AG08396 (cell line): ENCODE measurements around the gene DPYD.

ENCODE experiments used
- DNase-seq: peaks from one replicate; pipeline ENCODE4 v3.0.0; 2012; ENCODE audit warnings: low spot score, mixed read lengths

DPYD gene

DNA sequence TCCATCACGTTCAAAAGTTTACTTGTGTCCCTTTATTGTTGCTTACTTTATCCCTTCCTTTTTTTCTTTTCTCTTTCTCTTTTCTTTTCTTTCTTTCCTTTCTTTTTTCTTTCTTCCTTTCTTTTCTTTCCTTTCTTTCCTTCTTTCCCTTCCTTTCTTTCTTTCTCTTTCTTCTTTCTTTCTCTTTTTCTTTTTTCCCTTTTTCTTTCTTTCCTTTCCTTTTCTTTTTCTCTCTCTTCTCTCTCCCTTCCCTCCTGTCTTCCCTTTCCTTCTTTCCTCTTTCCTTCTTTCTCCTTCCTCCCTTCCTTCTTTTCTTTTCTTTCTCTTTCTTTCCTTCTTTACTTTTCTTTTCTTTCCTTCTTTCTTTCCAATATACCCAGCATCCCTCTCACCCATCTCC is 391.2 kb downstream of the DPYD start:
- no peak for DNase-seq

DNA sequence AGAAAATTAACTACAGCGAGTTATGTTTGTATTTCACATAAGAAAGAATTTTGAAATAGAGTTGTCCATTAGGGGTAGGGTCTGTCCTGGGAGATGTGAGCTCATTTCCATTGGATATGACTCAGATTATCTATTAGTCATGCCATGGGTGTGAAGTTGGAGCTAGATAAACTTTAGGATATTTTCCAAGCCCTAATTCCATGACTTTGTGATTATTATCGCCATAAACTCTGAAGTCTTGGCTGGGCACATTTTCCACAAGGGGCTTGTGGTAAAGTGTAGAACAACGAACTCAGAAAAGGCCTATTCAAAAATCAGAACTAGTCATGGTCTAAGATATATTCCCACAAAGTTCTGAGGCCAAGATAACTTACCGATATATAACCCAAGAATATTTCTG is 396.6 kb downstream of the DPYD start:
- no peak for DNase-seq

DNA sequence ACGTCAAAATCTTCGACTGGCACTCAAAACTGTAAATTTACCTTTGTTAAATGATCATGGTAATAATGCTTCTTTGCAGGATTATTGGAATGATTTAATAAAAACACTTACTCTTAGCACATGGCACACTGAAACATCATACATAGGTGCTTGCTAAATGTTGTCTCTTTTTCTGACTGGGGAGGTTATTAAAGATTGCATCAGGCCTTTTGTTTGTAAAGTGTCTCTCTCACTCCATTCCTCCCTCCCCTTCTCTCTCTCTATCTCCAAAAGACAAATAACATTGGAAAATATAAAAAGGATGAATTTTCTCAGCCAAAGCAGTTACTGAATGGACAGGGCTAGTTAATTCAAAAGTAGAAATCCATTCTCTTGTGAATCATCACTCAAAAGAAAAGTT is 404.2 kb downstream of the DPYD start:
- no peak for DNase-seq

DNA sequence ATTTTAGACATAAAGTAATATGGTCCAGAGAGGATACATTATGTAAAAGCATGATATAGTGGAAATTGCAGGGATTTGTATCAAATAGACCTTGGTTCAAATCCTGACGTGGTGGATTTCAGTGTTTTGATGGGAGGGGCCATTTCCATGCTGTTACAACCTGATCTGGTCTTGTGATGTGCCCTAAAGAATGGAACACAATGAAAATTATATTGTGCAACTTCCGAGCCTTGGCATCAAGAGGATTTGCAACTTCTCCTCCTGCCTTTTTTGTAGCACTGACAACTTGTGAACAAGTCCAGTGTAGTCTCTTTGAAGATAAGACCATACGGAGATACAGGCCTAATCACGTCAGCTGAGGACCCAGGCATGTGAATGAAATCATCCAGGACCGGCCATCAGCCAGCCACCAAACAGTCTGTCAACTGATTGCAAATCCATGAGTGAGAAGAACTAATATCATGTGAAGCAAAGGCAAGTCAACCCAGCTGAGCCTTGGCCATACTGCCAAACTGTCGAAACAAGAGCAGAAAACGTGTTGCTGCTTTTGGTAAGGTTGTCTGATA is 412.1 kb downstream of the DPYD start:
- DNase-seq: no peak

DNA sequence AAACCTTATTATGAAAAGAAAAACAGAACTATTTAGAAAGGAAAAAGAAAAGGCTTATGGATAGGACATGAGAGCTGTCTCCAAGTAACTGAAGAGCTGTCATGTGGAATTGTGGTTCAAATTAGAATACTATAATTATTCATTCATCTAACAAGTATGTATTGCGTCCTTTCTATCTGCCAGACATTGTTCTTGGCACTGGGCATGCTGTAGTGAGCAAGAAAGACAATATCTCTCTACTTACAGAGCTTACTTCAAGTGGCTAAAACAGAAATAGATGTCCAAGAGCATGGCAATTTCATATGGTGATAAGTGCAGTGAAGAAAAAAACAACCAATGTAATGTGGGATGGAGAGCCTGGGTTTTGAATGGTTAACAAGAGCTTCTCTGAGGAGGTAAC is 413.0 kb downstream of the DPYD start:
- no peak for DNase-seq

DNA sequence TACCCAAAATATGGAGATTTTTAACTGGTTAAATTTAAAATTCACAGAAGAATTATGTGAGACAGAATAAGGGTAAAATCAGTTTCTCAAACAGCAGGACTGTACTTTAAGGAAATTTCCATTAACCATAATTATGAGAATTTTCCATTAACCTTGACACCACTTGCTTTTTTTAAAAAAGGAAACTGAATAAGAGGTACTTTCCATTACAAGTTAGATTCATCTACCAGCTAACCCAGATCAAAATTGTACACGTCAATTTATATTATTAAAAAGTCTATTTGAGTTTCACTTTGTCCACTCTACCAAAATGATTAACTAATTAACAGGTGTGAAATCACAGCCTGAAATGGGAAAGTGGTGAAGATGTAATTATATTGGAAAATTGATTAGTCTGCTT is 414.5 kb downstream of the DPYD start:
- no peak for DNase-seq

DNA sequence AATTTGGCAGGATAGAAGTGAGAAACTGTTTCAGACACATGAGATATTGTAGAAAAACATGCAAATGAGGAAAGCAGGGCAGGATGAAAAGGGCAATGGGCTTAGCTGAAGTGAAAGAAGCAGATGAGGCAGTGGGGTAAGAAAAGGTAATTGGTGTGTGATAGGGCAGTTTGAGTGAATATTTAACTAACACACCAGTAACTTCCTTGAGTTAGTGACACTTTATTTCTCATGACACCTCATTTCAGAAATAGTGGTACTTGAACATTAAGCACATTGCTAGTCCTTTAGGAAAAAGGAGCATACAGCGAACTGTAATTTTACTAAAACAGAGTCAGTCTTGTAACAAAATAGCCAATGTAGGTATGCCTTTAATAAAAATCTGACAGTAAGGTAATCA is 415.0 kb downstream of the DPYD start:
- DNase-seq: no peak

DNA sequence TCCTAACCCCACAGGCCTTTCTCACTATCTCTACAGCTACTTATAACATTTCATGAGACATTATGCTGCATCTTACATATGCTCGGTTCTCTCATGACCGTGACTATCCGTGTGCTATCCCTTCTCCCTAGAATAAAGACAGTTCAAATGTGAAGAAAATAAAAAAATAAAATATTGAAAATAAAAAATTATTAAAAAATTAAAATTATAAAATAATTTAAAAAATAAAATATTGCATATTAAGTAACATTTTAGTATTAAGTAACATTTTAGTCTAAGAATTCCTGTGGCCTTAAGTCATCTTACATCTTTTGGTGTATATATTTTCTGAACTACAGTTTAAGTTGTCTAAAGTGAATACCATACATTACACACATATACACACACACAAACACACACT is 415.5 kb downstream of the DPYD start:
- DNase-seq: no peak

DNA sequence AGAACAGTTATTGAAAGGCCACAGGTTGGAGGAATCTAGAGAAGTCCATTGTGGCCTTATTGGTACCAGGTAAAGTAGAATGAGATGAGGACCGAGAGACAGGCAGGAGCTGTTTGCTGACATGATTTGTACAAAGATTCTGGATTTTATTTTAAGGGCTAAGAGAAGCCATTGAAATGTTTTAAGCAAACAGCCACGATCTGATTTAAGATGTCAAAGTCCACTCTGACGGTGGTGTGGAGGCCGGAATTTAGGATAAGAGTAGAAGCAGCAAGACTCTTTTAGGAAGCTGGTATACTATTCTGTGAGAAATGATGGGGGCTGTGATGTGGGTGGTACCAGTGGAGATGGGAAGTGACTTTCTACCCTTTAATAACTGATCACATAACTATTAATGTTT is 418.5 kb downstream of the DPYD start:
- no peak for DNase-seq

DNA sequence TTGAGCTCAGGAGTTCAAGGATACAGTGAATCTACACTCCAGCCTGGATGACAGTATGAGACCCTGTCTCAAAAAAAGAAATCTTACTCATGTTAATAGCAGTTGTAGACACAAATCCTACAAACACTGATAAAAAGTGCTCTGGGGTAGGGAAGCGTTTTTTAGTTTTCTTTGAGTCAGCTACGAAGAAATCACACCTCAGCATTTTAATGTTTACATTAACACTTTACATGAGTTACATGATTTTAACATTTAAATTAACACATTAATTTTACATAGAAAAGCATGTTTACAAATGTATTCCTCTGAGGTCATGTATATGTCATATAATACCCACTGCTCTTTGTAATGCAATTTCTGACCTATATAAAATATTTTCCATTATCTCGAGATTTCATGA is 419.2 kb downstream of the DPYD start:
- DNase-seq: no peak

DNA sequence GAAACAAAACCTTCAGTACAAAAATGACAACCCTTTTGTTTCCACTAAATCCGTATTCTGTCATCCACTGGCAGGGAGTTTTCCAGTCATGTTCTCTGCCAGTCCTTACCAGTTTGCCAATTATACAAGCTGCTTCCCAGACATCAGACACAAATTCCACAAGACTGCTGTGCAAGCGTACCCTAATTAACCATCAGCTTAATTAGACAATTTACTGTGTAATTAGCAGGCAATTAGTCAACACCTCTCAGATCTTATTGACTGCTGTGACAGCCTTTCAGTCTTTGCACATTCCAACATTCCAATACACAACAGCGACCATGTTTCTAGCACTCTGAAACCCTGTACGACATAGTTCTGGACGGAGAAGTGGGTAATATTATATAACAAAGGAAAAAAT is 420.1 kb downstream of the DPYD start:
- no peak for DNase-seq

DNA sequence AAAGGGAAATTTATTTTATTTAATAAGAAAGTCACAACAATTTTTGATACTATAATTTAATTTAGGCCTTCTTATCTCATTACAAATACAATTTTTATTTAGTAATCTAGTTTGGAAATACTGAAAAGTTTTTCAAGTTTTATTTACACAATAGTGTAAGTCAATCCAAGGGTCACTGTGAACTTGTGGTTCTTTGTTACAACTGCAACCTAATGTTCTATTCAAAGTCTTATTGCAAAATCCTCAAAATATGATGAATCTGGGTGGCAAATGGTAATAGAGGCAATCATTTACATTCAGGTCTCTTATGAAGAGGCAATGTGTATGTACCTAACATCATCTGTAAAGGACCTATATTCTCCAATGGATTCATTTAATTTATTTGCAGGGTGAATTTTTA is 421.2 kb downstream of the DPYD start:
- no peak for DNase-seq

DNA sequence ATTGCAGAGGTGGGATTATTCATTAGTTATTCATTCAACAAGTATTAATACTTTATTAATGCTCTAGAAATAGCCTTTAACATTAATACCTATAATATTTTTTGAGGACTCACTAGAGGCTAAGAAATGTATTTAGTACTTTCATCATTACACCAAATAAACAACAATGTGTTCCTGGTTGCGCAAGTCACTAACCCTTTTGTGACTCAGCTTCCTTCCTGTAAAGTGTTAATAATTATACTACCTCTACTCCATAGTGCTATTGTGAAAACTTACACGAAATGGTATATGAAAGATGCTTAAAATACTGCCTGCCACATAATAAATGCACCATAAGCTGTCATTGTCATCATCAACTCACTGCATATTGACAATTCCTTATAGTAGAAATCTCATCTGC is 431.0 kb downstream of the DPYD start:
- DNase-seq: no peak

DNA sequence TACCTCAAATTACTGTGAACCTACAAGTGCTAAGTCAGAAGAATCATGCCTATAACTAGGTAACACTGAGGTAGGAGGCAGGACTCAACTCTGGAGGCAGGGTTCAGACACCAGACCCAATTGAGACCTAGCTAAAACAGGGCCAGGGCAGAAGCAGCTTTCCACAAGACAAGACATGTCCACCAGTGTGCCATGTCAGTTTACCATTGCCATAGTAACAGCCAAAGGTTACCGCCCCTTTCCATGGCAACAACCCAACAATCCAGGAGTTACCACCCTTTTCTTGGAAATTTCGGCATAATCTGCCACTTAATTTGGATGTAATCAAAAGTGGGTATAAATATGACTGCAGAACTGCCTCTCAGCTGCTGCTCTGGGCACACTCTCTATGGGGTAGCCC is 432.3 kb downstream of the DPYD start:
- no peak for DNase-seq

DNA sequence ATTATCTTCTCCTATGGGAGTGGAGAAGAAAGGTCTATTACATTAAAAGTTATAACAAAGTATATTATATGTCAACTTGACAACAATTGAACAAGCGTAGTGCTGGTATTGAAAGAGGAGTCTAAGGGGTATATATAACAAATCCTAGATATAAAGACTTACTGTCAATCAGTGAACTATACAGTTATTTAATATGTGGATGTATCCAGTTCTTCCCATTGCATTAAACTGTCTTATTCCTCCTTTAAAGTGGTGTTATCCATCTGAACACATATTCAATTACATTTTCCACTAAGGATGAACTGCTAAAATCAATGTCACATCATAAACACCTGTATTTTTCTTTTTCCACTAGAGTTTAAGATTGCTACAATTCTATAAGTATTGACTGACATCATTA is 438.8 kb downstream of the DPYD start:
- no peak for DNase-seq

DNA sequence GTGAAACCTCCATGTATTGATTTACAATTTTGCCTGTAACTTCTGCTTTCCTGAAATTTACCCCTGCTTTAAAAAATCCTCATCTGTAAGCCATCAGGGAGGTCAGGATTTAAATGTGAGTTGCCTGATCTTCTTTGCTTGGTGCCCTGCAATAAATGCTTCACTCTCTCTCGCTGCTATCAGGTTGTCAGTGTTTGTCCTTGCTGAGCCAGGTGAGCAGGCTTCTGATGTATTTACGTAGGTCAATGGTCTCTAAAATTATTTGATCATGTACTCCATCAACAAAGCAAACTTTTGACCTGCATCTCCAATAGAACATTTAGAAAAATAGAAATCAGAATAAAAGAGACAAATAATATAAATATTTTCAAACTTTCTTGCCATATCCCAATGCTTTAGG is 453.4 kb downstream of the DPYD start:
- DNase-seq: no peak

DNA sequence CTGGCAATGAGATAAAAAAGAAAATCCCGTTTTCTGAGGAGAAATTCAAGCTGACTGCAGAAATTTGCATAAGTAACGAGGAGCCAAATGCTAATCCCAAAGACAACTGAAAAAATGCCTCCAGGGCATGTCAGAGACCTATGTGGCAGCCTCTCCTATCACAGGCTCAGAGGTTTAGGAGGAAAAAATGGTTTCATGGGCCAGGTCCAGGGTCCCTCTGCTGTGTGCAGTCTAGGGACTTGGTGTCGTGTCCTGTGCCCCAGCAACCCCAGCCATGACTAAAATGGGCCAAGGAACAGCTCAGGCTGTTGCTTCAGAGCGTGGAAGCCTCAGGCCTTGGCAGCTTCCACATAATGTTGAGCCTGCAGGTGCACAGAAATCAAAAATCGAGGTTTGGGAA is 456.5 kb downstream of the DPYD start:
- DNase-seq: no peak

DNA sequence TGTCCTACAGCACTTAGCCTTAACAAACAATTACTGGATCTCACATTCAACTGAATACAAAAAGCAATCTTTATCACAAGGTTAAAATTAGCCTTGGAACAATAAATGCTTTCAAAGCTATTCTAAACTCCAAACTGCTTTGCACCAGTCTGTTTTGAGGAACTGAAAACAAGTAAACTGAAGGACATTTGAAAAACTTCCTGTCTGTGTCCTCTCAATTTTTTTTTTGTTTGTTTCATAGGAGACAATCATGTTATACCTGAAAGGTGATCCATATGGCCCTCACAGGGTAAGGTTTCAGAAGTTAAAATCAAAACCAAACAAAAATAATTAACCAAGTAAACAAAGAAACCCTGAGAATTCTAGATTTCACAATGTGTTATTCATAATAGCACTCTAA is 459.1 kb downstream of the DPYD start:
- no peak for DNase-seq

DNA sequence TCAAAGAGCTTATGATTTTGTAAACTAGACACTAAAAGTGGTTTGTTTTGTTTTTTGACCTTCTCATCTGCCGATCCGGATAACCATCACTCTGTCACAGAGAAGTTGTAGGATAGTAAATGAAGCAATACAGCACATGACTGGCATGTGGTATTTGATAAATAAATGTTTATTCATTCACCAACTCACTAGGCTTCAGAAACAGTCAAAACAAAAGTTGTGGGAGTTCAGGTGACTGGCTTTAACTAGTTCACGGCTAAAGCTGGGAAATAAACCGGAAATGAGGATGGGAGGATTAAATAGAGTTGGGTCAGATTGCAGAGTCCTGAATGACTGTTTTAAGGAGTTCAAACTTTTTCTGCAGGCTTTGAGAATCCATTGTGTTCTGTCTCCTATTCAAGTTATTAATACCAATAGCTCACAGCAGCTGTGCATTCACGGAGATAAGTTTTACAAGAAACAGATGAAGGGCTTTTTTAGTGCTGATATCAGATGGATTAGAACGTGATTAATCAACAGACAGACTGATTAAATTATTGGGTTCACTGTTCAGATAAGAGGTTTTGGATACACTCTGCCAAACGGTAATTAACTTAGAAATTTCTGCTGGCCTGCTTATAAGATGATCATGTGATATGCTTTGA is 463.3 kb downstream of the DPYD start:
- no peak for DNase-seq

DNA sequence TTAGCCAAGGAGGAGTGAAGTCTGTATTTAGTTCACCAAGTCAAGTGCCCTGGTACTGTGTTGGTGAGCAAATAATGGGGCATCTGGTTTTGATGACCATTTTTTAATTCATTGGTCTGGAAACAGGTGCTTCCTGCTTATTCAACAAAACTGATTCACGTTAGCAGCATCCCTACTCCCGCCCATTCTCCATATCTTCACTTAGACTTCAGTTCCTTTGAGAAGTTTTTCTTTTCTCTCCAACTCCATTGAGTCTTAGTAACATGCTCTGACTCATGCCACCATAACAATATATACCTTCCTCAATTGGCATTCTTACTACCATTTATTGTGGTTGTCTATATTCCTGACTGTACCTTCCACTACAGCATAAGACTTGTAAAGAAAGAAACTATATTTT is 468.9 kb downstream of the DPYD start:
- no peak for DNase-seq

DNA sequence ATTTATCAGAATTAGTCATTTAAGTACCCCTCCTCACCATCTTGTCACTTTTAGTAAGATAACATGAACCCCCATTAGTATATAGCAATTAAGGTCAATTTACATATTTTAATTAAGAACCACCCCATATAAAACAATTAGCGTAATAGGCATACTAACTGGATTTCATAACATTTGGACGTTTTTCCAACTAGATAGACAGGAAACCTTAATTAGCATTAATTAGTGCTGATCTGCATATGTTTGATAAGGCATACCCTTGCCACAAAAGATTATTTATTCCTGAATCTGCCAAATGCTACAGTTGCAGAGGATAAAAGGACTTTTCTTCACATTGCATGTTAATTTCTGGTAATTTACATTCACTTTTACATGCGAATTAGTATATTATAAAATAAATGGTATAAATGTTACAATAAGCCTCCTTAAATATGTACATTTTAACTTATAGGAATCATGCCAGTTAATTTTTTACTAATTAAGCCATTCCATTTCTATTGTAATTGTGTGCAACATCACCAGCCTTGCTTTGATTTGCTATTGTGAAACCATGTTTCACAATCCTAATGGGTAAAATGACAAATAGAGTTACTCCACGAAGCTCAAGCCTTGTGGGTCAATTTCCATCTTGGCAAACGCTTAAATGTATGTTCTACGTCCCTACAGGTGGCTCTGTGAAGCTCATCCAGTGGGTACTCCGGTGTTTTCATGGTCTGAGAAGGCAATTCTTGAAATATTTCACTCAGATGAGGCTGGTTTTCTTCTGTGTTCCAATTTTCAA is 469.6 kb downstream of the DPYD start:
- no peak for DNase-seq

DNA sequence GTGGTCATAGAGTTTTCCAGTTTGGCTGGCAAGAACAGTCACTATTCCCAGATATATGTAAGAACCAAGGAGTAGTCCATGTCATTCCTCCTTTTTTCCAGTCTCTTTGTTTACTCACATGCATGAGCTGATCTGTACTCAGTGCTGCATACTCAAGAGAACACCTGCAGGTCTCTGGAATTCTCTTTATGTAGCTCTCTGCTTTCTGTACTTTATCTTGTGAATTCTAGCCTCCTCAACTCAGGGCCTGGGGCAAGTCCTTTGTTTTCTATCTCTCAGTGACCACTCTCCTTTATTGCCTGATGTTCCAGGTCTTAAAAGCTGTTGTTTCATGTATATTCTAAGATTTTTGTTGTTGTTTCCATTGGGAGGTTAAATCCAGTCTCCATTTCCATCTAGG is 478.9 kb downstream of the DPYD start:
- DNase-seq: no peak

DNA sequence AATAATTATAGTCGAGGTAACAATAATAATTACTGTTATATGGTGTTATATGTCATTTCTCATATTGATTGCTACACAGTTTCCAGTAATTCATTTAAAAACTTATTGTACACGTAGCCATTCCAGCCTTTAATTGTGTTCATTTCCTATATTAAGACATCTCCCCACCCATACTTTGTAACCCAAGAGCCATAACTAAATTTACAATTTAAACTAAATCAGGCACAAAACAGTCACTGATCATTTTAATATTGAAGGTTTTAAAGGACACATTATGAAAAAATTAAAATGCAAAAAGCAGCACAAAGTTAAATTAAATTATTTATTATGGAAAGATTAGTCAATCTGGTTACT is 487.0 kb downstream of the DPYD start:
- DNase-seq: no peak
